Small intestine (tissue), 7 donors: ENCODE measurements around the gene C12orf60. TPM values are rescaled to one million over a fixed set of nuclear protein-coding genes. Genes with fewer than 3 reads are reported as not detected.

ENCODE experiments used
- DNase-seq, 2 donors: peaks; one replicate each; pipeline versions ENCODE4 v3.0.0 to v3.0.0-alpha.2; 2013
- FAIRE-seq: peaks from 2 replicates; lab custom pipeline; 2012; peaks lifted over from hg19 to GRCh38; lab: Jason Lieb, UNC
- H3K27ac ChIP-seq, 3 donors: one replicate each; pipeline ENCODE4 v1.5.1; 2013; ENCODE audit warnings: low read length in 2 of 3, mild to moderate bottlenecking in 2 of 3, control low read depth in 1 of 3, inconsistent platforms in 1 of 3, low read depth in 1 of 3, moderate library complexity in 1 of 3
- H3K27me3 ChIP-seq, 3 donors: one replicate each; pipeline ENCODE4 v1.6.1; 2013; ENCODE audit warnings: low read length in 3 of 3, inconsistent platforms in 1 of 3; ENCODE audit not compliant: control insufficient read depth in 3 of 3, insufficient read depth in 3 of 3
- H3K36me3 ChIP-seq, 3 donors: one replicate each; pipeline ENCODE4 v1.6.1; 2013; ENCODE audit warnings: low read length in 3 of 3, inconsistent platforms in 1 of 3, low read depth in 1 of 3, mild to moderate bottlenecking in 1 of 3, moderate library complexity in 1 of 3; ENCODE audit not compliant: control insufficient read depth in 3 of 3, insufficient read depth in 2 of 3
- H3K4me1 ChIP-seq, 3 donors: one replicate each; pipeline ENCODE4 v1.6.1; 2013; ENCODE audit warnings: low read length in 2 of 3, inconsistent platforms in 1 of 3, low read depth in 1 of 3, mild to moderate bottlenecking in 1 of 3, moderate library complexity in 1 of 3; ENCODE audit not compliant: control insufficient read depth in 3 of 3, insufficient read depth in 2 of 3
- H3K4me3 ChIP-seq, 3 donors: one replicate each; pipeline ENCODE4 v1.5.1; 2013; ENCODE audit warnings: low read length in 3 of 3, control low read depth in 1 of 3, inconsistent platforms in 1 of 3, low read depth in 1 of 3, mild to moderate bottlenecking in 1 of 3, moderate library complexity in 1 of 3
- H3K9me3 ChIP-seq, 2 donors: one replicate each; pipeline ENCODE4 v1.6.1; 2013; ENCODE audit warnings: low read depth in 1 of 2, low read length in 1 of 2; ENCODE audit not compliant: control insufficient read depth in 2 of 2, insufficient read depth in 1 of 2
- WGBS, 3 donors: extraction: QIAGEN DNeasy Blood & Tissue Kit; methylation state at CpG; one replicate each; pipeline ENCODE4 v1.1.7; 2013; 5-methylcytosine and 5-hydroxymethylcytosine counted together
- polyA plus RNA-seq, 4 donors: library from polyadenylated mRNA; stranded (reverse) in 3 of 4; unstranded in 1 of 4; fragments of 200-250 nt in 3 of 4; fragments of 120-200 nt in 1 of 4; gene quantifications; one replicate each; pipeline versions ENCODE4 v1.2.1 to v1.2.3, GENCODE V29; 2013
- donor health status: healthy with polysubstance abuse.
- donor health status: control.
- donor health status: control.
- donor health status: Bipolar disorder and iron deficiency.
- donor health status: healthy.

Gene C12orf60
- polyA plus RNA-seq, 4 donors: 0.45 to 1.8 (median 0.75) TPM; not detected in 1

DNA sequence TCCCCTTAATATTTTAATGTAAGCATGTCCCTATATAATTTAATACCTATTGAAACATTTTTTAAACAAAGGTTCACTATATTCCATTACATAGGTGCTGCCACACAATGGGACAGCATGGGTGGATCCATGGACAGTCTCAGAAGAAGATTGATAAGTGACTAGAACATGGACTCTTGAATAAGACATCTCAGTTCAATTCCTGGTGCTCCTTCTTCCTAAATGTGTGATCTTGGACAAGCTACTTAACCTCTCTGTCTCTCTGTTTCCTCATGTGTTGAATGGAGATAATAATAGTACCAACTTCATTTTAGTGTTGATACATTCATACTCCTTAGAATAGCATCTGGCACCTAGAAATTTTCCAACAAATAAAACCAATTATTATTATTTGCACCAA, 40.9 kb downstream of the C12orf60 start:
- H3K4me1 ChIP-seq: peaks cover 0 to 25% (median 9%) of the 10 kb centered on the region in 3 donors
- DNase-seq (no peak), FAIRE-seq (no peak)
- H3K27ac ChIP-seq: no peak overlapping the region
- no peaks in the 10 kb centered on the region for H3K27me3 ChIP-seq
- no peaks in the 10 kb centered on the region for H3K36me3 ChIP-seq
- H3K4me3 ChIP-seq: no peak overlapping the region
- no peaks in the 10 kb centered on the region for H3K9me3 ChIP-seq

DNA sequence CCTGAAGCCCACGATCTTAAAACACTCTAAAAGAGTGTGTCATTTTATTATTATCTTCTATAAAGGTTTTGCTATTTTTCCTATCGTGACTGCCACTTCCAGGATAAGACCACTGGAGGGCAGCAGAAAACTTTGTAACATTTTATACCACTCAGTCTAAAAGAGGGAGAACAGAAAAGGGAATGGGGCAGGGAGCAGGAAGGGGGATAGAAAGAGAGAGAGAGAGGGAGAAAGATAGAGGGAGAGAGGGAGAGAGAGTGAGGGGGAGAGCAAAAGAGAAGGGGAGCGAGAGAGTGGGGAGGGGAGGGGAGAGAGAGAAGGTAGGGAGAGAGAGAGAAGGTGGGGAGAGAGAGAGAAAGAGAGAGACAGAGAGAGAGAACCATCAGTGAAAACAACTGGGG, 41.9 kb downstream of the C12orf60 start:
- Histone ChIP-seq H3K36me3 (no peaks in the 10 kb centered on the region), H3K9me3 (no peaks in the 10 kb centered on the region), H3K27ac (no peak overlapping the region), H3K4me3 (no peak overlapping the region), H3K27me3 (no peaks in the 10 kb centered on the region), H3K4me1 (peaks cover 0 to 23% (median 9%) of the 10 kb centered on the region in 3 donors)
- FAIRE-seq (no peak), DNase-seq (peak; percentile 50 to 71)
- 10 to 15% (median 12%) methylated on average over 3 of the region's 3 CpGs for WGBS, 3 donors

DNA sequence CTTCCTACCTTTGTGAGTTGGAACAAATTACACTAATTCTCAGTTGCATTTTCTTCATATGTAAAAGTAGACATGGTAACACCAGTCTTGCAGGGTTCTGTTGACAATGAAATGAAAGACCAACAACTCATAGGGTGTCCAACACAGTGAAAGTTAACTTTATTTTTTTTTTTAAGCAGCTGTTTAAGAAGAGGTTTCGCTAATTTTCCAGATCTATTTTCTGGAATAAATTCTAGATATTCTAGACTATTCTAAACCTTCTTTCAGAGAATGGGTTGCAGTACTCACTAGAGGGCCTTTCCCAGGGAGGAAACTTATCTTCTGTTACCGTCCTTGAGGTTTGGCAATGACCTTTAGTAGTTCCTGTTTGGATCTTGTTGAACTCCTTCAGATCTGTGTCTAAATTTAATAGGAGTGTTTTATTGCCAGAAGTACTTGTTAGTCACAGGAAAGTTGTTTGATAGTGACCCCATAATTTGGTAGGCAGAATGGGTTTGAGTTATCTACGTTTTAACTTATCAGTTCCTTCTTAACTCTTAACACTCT, 42.6 kb downstream of the C12orf60 start:
- WGBS, 3 donors: 37 to 42% (median 41%) methylated on average over 3 of the region's 3 CpGs
- H3K4me1 ChIP-seq: peaks cover 0 to 18% (median 9%) of the 10 kb centered on the region in 3 donors
- H3K27ac ChIP-seq: no peak overlapping the region
- no peaks in the 10 kb centered on the region for H3K36me3 ChIP-seq
- H3K4me3 ChIP-seq: no peak overlapping the region
- no peak for DNase-seq
- no peak for FAIRE-seq
- H3K9me3 ChIP-seq: no peaks in the 10 kb centered on the region
- no peaks in the 10 kb centered on the region for H3K27me3 ChIP-seq

DNA sequence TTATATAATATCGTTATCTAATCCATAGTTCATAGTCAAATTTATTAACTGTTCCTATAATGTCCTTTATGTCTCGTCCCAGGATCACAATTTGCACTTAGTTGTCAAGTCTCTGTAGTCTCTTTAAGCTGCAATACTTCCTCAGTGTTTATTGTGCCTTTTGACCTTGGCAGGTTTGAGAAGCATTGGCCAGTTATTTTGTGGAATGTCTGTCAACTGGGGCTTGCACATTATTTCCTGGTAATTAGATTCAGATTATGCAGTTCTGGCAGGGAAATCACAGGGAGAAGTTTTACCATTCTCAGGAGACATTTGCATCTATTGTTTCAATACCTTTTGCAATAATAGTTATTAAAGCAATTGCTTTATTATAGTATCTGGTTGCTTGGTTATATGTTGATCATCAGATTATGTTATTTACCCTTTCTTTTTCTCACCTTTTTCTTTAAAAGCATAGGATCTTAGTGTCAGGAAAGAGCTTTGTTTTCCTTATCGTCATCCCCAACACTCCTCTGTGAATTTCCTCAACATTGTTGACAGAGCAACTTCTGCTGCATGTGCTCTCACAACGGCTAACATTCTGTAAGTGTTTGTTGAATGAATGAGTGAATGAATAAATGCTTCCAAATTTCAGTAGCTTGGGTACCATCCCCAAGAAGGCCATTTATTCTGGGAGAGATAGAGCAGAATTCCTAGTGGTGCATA, 43.6 kb downstream of the C12orf60 start:
- no peaks in the 10 kb centered on the region for H3K9me3 ChIP-seq
- WGBS, 3 donors: 50 to 66% (median 54%) methylated on average over 4 of the region's 4 CpGs
- no peaks in the 10 kb centered on the region for H3K27me3 ChIP-seq
- peaks cover 0 to 11% (median 4%) of the 10 kb centered on the region in 3 donors for H3K4me1 ChIP-seq
- H3K27ac ChIP-seq: no peak overlapping the region
- H3K36me3 ChIP-seq: no peaks in the 10 kb centered on the region
- H3K4me3 ChIP-seq: no peak overlapping the region
- DNase-seq (no peak), FAIRE-seq (no peak)

DNA sequence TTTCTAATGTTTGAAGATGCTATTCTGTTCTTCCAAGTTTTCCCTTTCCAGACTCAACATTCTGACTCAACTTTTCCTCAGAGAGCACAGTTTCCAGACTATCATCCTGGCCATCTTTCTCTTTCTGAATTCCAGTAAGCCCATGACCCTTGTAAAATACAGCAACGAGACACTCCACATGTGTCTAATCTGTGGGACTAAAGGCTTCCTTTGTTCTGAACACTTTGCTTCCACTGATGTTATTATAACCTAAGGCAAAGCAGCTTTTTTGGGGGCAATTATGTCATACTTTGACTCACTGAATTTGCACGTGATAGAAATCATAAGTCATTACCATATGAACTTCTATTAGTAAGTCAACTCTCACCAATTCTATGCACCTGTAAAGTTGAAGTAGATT, 46.2 kb downstream of the C12orf60 start:
- no peak for FAIRE-seq
- no peak overlapping the region for H3K4me3 ChIP-seq
- no peaks in the 10 kb centered on the region for H3K36me3 ChIP-seq
- DNase-seq: no peak
- no peaks in the 10 kb centered on the region for H3K27me3 ChIP-seq
- no peak overlapping the region for H3K27ac ChIP-seq
- H3K4me1 ChIP-seq: no peaks in the 10 kb centered on the region
- no peaks in the 10 kb centered on the region for H3K9me3 ChIP-seq
- WGBS, 3 donors: 70 to 75% (median 74%) methylated on average over 2 of the region's 2 CpGs

DNA sequence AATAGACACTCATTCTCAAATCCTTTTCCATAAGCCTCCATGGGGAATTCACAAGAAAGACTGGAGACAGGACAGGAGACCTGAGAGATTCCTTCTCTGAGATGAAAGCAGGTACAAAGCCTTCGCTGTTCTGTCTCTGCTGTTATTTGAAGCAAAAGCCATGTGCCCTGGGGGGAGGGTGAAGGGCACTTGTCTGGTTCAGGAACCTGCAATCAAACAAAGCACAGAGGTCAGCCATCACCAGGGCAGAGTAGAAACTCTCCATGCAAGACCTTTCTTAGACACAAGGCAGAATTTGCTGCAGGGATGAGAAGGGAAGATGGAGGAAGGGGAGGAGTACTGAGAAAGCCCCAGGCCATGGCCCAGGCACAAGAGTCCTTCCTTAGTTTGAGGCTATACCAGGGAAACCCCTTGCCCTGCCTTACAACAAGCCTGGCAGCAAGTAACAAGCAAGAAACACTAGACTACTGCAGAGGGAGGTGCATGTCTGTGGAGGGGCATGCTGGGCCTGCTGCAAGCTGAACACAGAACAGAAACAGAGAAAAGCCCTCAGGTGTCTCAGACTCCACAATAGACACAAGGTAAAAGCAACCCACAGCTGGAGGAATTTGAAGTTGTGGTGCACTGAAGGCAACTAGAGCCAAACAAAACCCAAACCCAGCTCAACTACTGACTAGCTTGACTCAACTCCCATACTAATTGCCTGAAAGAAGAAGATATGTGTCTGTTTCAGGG, 47.6 kb downstream of the C12orf60 start:
- no peak overlapping the region for H3K27ac ChIP-seq
- H3K36me3 ChIP-seq: no peaks in the 10 kb centered on the region
- DNase-seq (no peak), FAIRE-seq (no peak)
- H3K4me1 ChIP-seq: no peaks in the 10 kb centered on the region
- H3K27me3 ChIP-seq: no peaks in the 10 kb centered on the region
- no peaks in the 10 kb centered on the region for H3K9me3 ChIP-seq
- 4 to 92% (median 92%) methylated on average over 1 of the region's 1 CpG for WGBS, 3 donors
- H3K4me3 ChIP-seq: no peak overlapping the region

DNA sequence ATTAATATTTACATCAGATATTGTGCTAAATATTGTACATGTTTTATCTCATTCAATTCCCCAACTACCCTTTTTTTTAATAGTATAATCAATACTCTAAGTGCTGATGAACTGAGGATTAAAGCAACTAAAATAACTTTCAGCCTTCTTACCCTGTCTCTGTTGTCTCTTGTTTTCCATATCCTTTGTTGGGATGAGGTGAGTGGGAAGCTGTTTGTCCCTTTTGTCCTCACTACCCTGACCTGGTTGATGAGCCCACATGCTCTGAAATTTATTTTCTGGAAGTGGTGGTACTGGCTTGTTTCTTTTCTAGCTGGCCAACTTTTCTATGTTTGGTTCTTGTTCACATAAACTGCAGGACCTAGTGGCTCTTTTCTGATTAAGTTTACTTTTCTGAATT, 49.4 kb downstream of the C12orf60 start:
- H3K4me3 ChIP-seq: no peak overlapping the region

DNA sequence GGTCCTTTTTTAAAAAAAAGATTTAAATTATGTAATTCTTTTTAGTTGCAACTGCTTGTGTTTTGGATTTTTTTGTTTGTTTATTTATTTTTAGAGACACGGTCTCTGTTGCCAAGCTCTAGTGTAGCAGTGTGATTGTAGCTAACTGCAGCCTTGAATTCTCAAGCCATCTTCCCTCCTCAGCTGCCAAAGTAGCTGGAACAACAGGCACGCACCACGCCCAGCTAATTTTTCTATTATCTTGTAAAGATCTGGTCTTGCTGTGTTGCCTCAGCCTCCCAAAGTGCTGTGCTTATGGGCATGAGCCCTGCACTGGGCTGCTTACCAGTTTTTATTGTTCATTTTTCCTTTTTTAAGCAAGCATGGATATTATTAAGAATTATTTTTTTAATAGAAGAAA, 50.5 kb downstream of the C12orf60 start:
- DNase-seq (no peak), FAIRE-seq (no peak)
- Histone ChIP-seq H3K36me3 (no peaks in the 10 kb centered on the region), H3K27ac (no peak overlapping the region), H3K9me3 (no peaks in the 10 kb centered on the region), H3K4me1 (no peaks in the 10 kb centered on the region), H3K27me3 (no peaks in the 10 kb centered on the region), H3K4me3 (no peak overlapping the region)
- WGBS, 3 donors: 57 to 72% (median 62%) methylated on average over 3 of the region's 3 CpGs

More for the DNA sequence above, 49.4 kb downstream of the C12orf60 start:
- Histone ChIP-seq H3K36me3 (no peaks in the 10 kb centered on the region), H3K27me3 (no peaks in the 10 kb centered on the region), H3K4me1 (no peaks in the 10 kb centered on the region), H3K9me3 (no peaks in the 10 kb centered on the region), H3K27ac (no peak overlapping the region)
- DNase-seq (no peak), FAIRE-seq (no peak)
